Fibroblast of the aortic adventitia (primary cell): Measurements from ENCODE around the gene H2BW2. TPM values are rescaled to one million over a fixed set of nuclear protein-coding genes. Genes with fewer than 3 reads are reported as not detected.

ENCODE experiments used
- DNase-seq: peaks from one replicate; pipeline ENCODE4 v3.0.0-alpha.2; 2010; ENCODE audit warnings: low read depth
- H3K4me3 ChIP-seq: 2 replicates; pipeline ENCODE4 v1.5.1; 2011; ENCODE audit warnings: low read depth, mild to moderate bottlenecking, control low read depth, low read length, moderate library complexity
- CTCF ChIP-seq: IDR thresholded peaks from 2 replicates; pipeline ENCODE4 v1.5.1; 2011; ENCODE audit warnings: mild to moderate bottlenecking, low read length, control low read depth, inconsistent platforms; ENCODE audit not compliant: insufficient read depth
- total RNA-seq: library from RNA; depleted of rRNA; stranded (reverse); fragments of >200 nt; gene quantifications from 2 replicates; pipeline ENCODE4 v1.2.3, GENCODE V29; 2012; ENCODE audit warnings: low replicate concordance

The H2BW2 gene
- total RNA-seq, 1 donor: not detected

DNA sequence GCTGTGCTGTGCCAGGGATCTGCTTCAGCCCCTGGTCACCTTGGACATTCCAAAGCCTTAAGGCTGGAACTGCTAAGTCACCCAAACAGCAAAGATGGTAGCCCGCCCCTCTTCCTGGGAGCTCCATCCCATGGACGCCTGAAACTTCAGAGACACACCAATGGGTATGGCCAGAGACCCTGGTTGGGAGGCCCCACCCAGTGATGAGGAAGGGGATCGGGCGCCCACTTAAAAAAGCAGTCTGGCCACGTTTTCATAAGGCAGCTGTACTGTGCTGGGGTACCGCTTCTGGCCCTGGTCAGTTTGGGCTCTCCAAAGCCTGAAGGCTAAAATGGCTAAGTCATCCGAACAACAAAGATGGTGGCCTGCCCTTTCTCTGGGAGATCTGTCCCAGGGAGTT lies 45.7 kb downstream of the H2BW2 start:
- TF ChIP-seq CTCF: no peak
- no peak overlapping the region for H3K4me3 ChIP-seq
- DNase-seq: no peak

DNA sequence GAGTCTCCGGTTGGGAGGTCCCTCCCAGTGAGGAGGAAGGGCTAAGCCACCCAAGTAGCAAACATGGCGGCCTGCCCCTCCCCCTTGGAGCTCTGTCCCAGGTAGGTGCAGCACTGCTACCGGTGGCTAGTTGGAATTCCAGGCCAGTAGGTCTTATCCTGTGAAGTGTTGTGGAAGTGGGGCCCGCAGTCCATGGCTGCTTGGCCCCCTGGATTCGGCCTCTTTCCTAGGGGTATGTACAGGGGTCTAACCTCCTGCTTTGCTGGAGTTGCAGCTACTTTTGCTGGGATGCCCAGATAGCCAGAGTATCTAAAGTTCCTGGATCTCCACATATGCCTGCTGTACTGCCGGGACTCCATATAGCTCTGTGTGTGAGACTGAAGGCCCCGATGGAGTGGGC lies 46.2 kb downstream of the H2BW2 start:
- DNase-seq: no peak
- no peak for TF ChIP-seq CTCF

More for the DNA sequence above, 46.2 kb downstream of the H2BW2 start:
- H3K4me3 ChIP-seq: no peak overlapping the region

Other genes with a start within 250 kb of the H2BW2 start
- 1.9 and 2.6 TPM in 2 replicates for gene RAB9B, start 207.7 kb upstream of the H2BW2 start, total RNA-seq
- gene TMSB15B, start 77.3 kb upstream of the H2BW2 start, total RNA-seq: 7.0 and 7.6 TPM in 2 replicates
- gene H2BW1, start 26.2 kb upstream of the H2BW2 start, total RNA-seq: not detected in 2 replicates
- 3.3 and 5.1 TPM in 2 replicates for gene TMSB15C, start 36.3 kb downstream of the H2BW2 start, total RNA-seq
- 0.27 and 2.4 TPM in 2 replicates for gene ZCCHC18, start 72.6 kb downstream of the H2BW2 start, total RNA-seq
- 3.6 and 12.9 TPM in 2 replicates for gene SLC25A53, start 117.1 kb downstream of the H2BW2 start, total RNA-seq
- gene FAM199X, start 126.5 kb downstream of the H2BW2 start, total RNA-seq: 10.5 and 16.7 TPM in 2 replicates
- not detected in 2 replicates for gene ESX1, start 215.0 kb downstream of the H2BW2 start, total RNA-seq